ENCODE measurements around the gene NBAS.

Gene NBAS

GRCh38 chr2:15177103-15177502, 384.0 kb downstream of the NBAS start:
- Histone ChIP-seq H3K9me3 (ENCODE audit: severe bottlenecking) (no peaks in the 10 kb centered on the region), H3K27me3 (ENCODE audit: insufficient read depth, poor library complexity, severe bottlenecking) (no peaks in the 10 kb centered on the region), H3K4me3 (ENCODE audit: severe bottlenecking) (no peak overlapping the region), H3K36me3 (ENCODE audit: low read depth) (no peaks in the 10 kb centered on the region), H3K27ac (ENCODE audit: poor library complexity, severe bottlenecking) (no peak overlapping the region), H3K4me1 (ENCODE audit: insufficient read depth, poor library complexity, severe bottlenecking) (no peaks in the 10 kb centered on the region)
- DNase-seq (ENCODE audit: low spot score) (no peak), ATAC-seq (ENCODE audit: low read depth) (peak; percentile 33)
- no peak for TF ChIP-seq CTCF (IDR thresholded peaks at IDR 0.05; ENCODE audit: poor library complexity, severe bottlenecking)

- Histone ChIP-seq H3K9me3 (ENCODE audit: severe bottlenecking) (no peaks in the 10 kb centered on the region), H3K4me3 (ENCODE audit: severe bottlenecking) (no peak overlapping the region), H3K27me3 (ENCODE audit: insufficient read depth, poor library complexity, severe bottlenecking) (no peaks in the 10 kb centered on the region), H3K4me1 (ENCODE audit: insufficient read depth, poor library complexity, severe bottlenecking) (no peaks in the 10 kb centered on the region), H3K27ac (ENCODE audit: poor library complexity, severe bottlenecking) (no peak overlapping the region), H3K36me3 (ENCODE audit: low read depth) (no peaks in the 10 kb centered on the region)
- TF ChIP-seq CTCF (IDR thresholded peaks at IDR 0.05; ENCODE audit: poor library complexity, severe bottlenecking): no peak
- no peak for ATAC-seq (ENCODE audit: low read depth)
- no peak for DNase-seq (ENCODE audit: low spot score)
Observed at GRCh38 chr2:15176604-15177003, 384.5 kb downstream of the NBAS start.

- no peaks in the 10 kb centered on the region for H3K9me3 ChIP-seq (ENCODE audit: severe bottlenecking)
- DNase-seq (ENCODE audit: low spot score): no peak
- H3K27ac ChIP-seq (ENCODE audit: poor library complexity, severe bottlenecking): no peak overlapping the region
- no peaks in the 10 kb centered on the region for H3K27me3 ChIP-seq (ENCODE audit: insufficient read depth, poor library complexity, severe bottlenecking)
- TF ChIP-seq CTCF (IDR thresholded peaks at IDR 0.05; ENCODE audit: poor library complexity, severe bottlenecking): no peak
- no peaks in the 10 kb centered on the region for H3K36me3 ChIP-seq (ENCODE audit: low read depth)
- H3K4me1 ChIP-seq (ENCODE audit: insufficient read depth, poor library complexity, severe bottlenecking): peaks cover 11% of the 10 kb centered on the region
- no peak overlapping the region for H3K4me3 ChIP-seq (ENCODE audit: severe bottlenecking)
- no peak for ATAC-seq (ENCODE audit: low read depth)
Observed at GRCh38 chr2:15174567-15174966, 386.6 kb downstream of the NBAS start.

- DNase-seq (ENCODE audit: low spot score): no peak
Observed at GRCh38 chr2:15173501-15173900, 387.6 kb downstream of the NBAS start.

More at GRCh38 chr2:15173501-15173900, 387.6 kb downstream of the NBAS start:
- no peak overlapping the region for H3K4me3 ChIP-seq (ENCODE audit: severe bottlenecking)
- H3K36me3 ChIP-seq (ENCODE audit: low read depth): no peaks in the 10 kb centered on the region
- ATAC-seq (ENCODE audit: low read depth): no peak
- H3K9me3 ChIP-seq (ENCODE audit: severe bottlenecking): no peaks in the 10 kb centered on the region
- peaks cover 15% of the 10 kb centered on the region for H3K4me1 ChIP-seq (ENCODE audit: insufficient read depth, poor library complexity, severe bottlenecking)
- no peak for TF ChIP-seq CTCF (IDR thresholded peaks at IDR 0.05; ENCODE audit: poor library complexity, severe bottlenecking)
- H3K27ac ChIP-seq (ENCODE audit: poor library complexity, severe bottlenecking): no peak overlapping the region
- H3K27me3 ChIP-seq (ENCODE audit: insufficient read depth, poor library complexity, severe bottlenecking): no peaks in the 10 kb centered on the region
